Measurements from ENCODE around the gene TBC1D9.

- TF ChIP-seq CTCF (IDR thresholded peaks at IDR 0.05): no peak
- no peak for TF ChIP-seq POLR2A (IDR thresholded peaks at IDR 0.05)
- TF ChIP-seq POLR2AphosphoS5 (IDR thresholded peaks at IDR 0.05): no peak
- TF ChIP-seq EP300 (IDR thresholded peaks at IDR 0.05): no peak
Measured at GRCh38 chr4:140802591-140802990, 46.4 kb upstream of the TBC1D9 start.

Measured in sigmoid colon (tissue), 4 donors.